ENCODE results near the gene CD79B.
A peak's percentile ranks its signal among the peaks of the same experiment; 100 is the strongest.
"Not testable (repeated sequence)": the region's sequence is repeated elsewhere in the genome, so short reads cannot be mapped to it uniquely, and the experiment has no call there.

DNA sequence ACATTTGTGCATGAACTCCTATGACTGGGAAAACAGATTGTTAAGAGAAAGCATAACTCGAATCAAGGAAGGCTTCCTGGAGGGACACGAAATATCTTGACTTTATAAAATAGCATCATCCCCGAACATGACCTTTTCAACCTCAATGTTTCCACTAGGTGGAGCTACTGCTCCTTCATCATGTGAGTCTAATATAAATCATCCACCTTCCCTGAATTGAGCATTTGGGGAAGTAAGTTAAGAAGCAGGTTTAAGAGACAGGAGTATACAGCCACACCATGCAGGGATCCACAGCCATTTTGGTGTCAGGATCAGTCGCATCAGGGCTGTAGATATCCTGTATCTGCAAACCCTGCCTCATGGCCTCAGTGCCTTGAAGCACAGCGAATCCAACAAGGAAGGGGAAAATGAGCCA, 28.3 kb downstream of the CD79B start:
- peak in 1 of 4 experiments; percentile 18 for TF ChIP-seq CTCF (IDR thresholded peaks at IDR 0.05)
- TF ChIP-seq POLR2A (IDR thresholded peaks at IDR 0.05): not testable (repeated sequence)
